HUES64 (cell line): ENCODE measurements around the gene RERGL.
"Not testable (repeated sequence)": the region's sequence is repeated elsewhere in the genome, so short reads cannot be mapped to it uniquely, and the experiment has no call there.

ENCODE experiments used
- H3K27ac ChIP-seq: 2 replicates; pipeline ENCODE4 v1.7.0; 2013; ENCODE audit warnings: low read depth, low read length, inconsistent platforms
- H3K27me3 ChIP-seq: 2 replicates; pipeline ENCODE4 v1.6.1; 2013; ENCODE audit warnings: mild to moderate bottlenecking, low read length; ENCODE audit not compliant: insufficient read depth
- H3K36me3 ChIP-seq: 2 replicates; pipeline ENCODE4 v1.6.1; 2013; ENCODE audit warnings: mild to moderate bottlenecking, low read length; ENCODE audit not compliant: insufficient read depth
- H3K4me1 ChIP-seq: 2 replicates; pipeline ENCODE4 v1.6.1; 2013; ENCODE audit warnings: mild to moderate bottlenecking, low read length, moderate library complexity; ENCODE audit not compliant: insufficient read depth
- H3K4me3 ChIP-seq: 2 replicates; pipeline ENCODE4 v1.5.1; 2013; ENCODE audit warnings: mild to moderate bottlenecking, low read length, moderate library complexity
- H3K9ac ChIP-seq: 2 replicates; pipeline ENCODE4 v1.6.1; 2013; ENCODE audit warnings: mild to moderate bottlenecking, low read depth, low read length
- H3K9me3 ChIP-seq: 2 replicates; pipeline ENCODE4 v1.6.1; 2013; ENCODE audit warnings: low read depth, low read length; ENCODE audit not compliant: insufficient read depth
- WGBS: fragments of 150-250, 120-280 bp; methylation state at CpG from one replicate; pipeline ENCODE4 v1.1.7; 2013; ENCODE audit warnings: missing lambda C conversion rate; 5-methylcytosine and 5-hydroxymethylcytosine counted together

The RERGL gene

DNA sequence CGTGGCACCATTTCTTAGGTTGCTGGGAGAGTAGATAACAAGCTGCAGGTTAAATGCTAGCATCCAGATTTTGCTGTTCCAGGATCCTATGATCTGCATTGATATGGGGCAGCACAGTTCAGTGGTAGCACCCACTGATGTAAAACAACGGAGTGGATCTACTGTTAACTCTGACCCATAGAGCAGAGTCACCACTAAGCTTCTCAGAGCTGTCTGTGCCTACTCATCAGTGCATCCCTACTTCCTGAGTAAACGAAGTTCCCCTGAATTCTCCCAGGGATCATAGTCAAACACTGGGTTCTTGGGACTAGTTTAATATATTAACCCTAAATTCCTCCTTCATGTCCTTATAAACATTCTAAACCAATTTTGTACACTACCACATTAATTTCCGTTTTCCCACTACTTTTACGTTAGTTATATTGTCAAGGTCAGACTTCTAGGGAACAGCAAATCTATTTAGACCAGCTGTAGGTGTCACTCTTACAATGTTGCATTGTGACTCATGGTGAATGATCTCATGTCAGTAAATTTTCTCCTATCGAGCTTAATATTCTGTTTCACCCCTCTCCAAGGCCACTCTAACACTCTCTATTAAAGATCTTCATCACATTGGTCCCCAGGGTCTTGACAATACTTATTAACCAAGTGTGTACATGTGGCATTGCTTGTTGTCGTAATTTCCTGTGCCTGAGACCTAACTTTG, 10.3 kb downstream of the RERGL start:
- no peak overlapping the region for H3K4me3 ChIP-seq
- H3K9me3 ChIP-seq: no peaks in the 10 kb centered on the region
- H3K9ac ChIP-seq: no peak overlapping the region
- 92% methylated on average over 7 of the region's 7 CpGs for WGBS
- H3K27me3 ChIP-seq: no peaks in the 10 kb centered on the region
- H3K36me3 ChIP-seq: no peaks in the 10 kb centered on the region
- no peaks in the 10 kb centered on the region for H3K4me1 ChIP-seq
- H3K27ac ChIP-seq: no peak overlapping the region

- Histone ChIP-seq H3K4me1 (peaks cover 8% of the 10 kb centered on the region; the same call in 1 of the 2 replicates), H3K4me3 (no peak overlapping the region), H3K9ac (no peak overlapping the region), H3K9me3 (no peaks in the 10 kb centered on the region), H3K27ac (no peak overlapping the region), H3K27me3 (no peaks in the 10 kb centered on the region), H3K36me3 (no peaks in the 10 kb centered on the region)
- WGBS: 54% methylated on average over 1 of the region's 3 CpGs
Observed at GRCh38 chr12:18074001-18074400, 16.0 kb downstream of the RERGL start.

DNA sequence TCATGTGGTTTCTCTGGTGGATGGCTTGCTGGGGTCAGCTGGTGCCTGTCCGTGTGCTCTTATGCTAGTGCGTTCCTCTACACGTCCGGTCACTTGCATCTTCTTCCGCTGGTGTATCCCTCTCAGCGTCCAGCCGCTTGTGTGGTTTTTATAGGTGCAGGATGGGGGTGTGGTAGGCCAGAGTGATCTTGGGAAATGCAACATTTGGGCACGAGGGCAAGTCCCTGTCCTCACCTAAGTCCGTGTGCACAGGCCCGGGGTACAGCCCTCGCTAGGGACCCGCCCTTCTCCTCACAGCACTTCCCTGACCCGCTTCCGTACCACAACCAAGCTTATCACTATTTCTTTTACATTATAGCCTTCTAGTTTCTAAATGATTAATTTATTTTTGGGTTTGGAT, 17.3 kb downstream of the RERGL start:
- no peaks in the 10 kb centered on the region for H3K36me3 ChIP-seq
- peaks cover 17% of the 10 kb centered on the region for H3K4me1 ChIP-seq
- no peak overlapping the region for H3K27ac ChIP-seq
- H3K27me3 ChIP-seq: no peaks in the 10 kb centered on the region
- H3K9me3 ChIP-seq: no peaks in the 10 kb centered on the region
- H3K9ac ChIP-seq: no peak overlapping the region
- no peak overlapping the region for H3K4me3 ChIP-seq
- 92% methylated on average over 14 of the region's 14 CpGs for WGBS

DNA sequence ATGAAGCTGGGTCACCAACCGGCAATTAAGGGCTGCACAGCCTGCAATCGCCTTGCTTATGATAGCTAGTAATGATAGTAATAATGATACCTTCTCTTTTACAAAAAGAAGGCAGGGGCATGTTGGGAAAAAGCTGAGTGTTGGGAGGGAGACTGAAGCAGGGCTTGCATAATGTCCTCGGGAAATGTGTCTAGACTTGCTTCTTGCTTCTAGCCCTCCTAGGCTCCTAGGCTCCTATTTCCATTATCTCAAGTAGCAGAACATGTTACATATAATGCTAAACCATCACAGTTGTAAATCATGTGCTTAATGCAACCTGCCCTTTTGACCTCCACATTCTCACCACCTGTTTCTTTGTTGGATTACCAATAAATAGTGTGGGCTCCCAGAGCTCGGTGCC, 18.7 kb downstream of the RERGL start:
- Histone ChIP-seq H3K27me3 (no peaks in the 10 kb centered on the region), H3K9me3 (no peaks in the 10 kb centered on the region), H3K9ac (no peak overlapping the region), H3K4me3 (no peak overlapping the region), H3K36me3 (no peaks in the 10 kb centered on the region), H3K4me1 (peaks cover 24% of the 10 kb centered on the region), H3K27ac (no peak overlapping the region)
- WGBS: 97% methylated on average over 4 of the region's 4 CpGs

- H3K4me1 ChIP-seq: peaks cover 16% of the 10 kb centered on the region
- H3K36me3 ChIP-seq: no peaks in the 10 kb centered on the region
- H3K27me3 ChIP-seq: no peaks in the 10 kb centered on the region
- no peak overlapping the region for H3K27ac ChIP-seq
- H3K9ac ChIP-seq: no peak overlapping the region
- H3K4me3 ChIP-seq: no peak overlapping the region
- WGBS: 60% methylated on average over 3 of the region's 3 CpGs
- H3K9me3 ChIP-seq: 0 out of 2 replicates have a peak, but pooled peaks cover 4% of the 10 kb centered on the region
Observed at GRCh38 chr12:18068355-18068754, 21.6 kb downstream of the RERGL start.

DNA sequence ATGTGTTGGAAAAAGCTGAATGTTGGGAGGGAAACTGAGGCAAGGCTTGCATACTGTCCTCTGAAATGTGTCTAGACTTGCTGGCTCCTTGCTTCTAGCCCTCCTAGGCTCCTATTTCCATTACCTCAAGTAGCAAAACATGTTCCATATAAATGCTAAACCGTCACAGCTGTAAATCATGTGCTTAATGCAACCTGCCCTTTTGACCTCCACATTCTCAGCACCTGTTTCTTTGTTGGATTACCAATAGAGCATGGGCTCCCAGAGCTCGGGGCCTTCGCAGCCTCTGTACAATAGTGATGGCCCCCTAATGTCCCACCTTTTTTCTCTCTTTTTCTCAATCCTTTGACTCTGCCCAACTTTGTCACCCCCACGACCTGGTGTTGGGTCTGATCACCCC, 23.3 kb downstream of the RERGL start:
- Histone ChIP-seq H3K27ac (no peak overlapping the region), H3K9ac (no peak overlapping the region), H3K4me3 (no peak overlapping the region), H3K36me3 (no peaks in the 10 kb centered on the region), H3K4me1 (peaks cover 16% of the 10 kb centered on the region), H3K9me3 (peaks cover 10% of the 10 kb centered on the region; the same call in 1 of the 2 replicates), H3K27me3 (no peaks in the 10 kb centered on the region)
- 87% methylated on average over 4 of the region's 4 CpGs for WGBS

GRCh38 chr12:18062867-18063266, 27.1 kb downstream of the RERGL start:
- peaks cover 13% of the 10 kb centered on the region; the same call in 1 of the 2 replicates for H3K9me3 ChIP-seq
- not testable (repeated sequence) for H3K4me1 ChIP-seq, H3K27me3 ChIP-seq, H3K27ac ChIP-seq, H3K9ac ChIP-seq, H3K36me3 ChIP-seq, H3K4me3 ChIP-seq
- WGBS: 88% methylated on average over 4 of the region's 4 CpGs

GRCh38 chr12:18057051-18057450, 32.9 kb downstream of the RERGL start:
- peaks cover 6% of the 10 kb centered on the region; the same call in 1 of the 2 replicates for H3K9me3 ChIP-seq
- H3K27ac ChIP-seq: no peak overlapping the region
- H3K27me3 ChIP-seq: no peaks in the 10 kb centered on the region
- no peaks in the 10 kb centered on the region for H3K4me1 ChIP-seq
- no peaks in the 10 kb centered on the region for H3K36me3 ChIP-seq
- H3K9ac ChIP-seq: no peak overlapping the region
- no peak overlapping the region for H3K4me3 ChIP-seq
- WGBS: 91% methylated on average over 1 of the region's 1 CpG

GRCh38 chr12:18054925-18055619, 34.9 kb downstream of the RERGL start:
- WGBS: 100% methylated on average over 1 of the region's 2 CpGs
- H3K4me1 ChIP-seq: no peaks in the 10 kb centered on the region
- H3K27ac ChIP-seq: no peak overlapping the region
- no peaks in the 10 kb centered on the region for H3K36me3 ChIP-seq
- no peak overlapping the region for H3K9ac ChIP-seq
- no peak overlapping the region for H3K4me3 ChIP-seq
- no peaks in the 10 kb centered on the region for H3K27me3 ChIP-seq
- H3K9me3 ChIP-seq: no peaks in the 10 kb centered on the region; the same call in 1 of the 2 replicates

DNA sequence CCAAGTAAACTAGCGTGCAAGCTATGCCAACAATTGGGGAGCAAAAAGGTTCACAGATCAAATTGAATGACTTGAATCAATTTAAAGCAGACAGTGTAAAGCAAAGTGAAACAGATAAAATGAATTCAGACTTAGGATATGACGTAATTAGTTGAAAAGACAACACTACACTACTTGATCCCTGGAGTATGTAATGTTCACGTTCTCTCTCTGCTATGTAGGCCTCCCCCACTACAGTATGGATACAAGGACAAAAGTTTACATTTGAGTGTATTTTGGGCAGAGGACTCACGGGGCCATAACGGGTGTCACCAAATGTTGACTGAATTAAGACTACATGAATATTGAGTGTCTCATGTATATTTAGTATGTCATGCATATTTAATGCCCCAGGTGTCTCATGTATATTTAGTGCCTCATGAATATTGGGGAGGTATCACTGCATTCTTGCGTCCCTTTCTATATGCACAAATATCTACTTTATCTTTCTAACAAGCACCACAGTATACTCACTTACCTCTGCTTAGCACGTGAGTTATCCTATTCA, 44.5 kb downstream of the RERGL start:
- no peaks in the 10 kb centered on the region for H3K27me3 ChIP-seq
- WGBS: 96% methylated on average over 7 of the region's 7 CpGs
- no peaks in the 10 kb centered on the region for H3K4me1 ChIP-seq
- no peak overlapping the region for H3K9ac ChIP-seq
- no peaks in the 10 kb centered on the region for H3K9me3 ChIP-seq
- no peak overlapping the region for H3K27ac ChIP-seq
- no peaks in the 10 kb centered on the region for H3K36me3 ChIP-seq
- no peak overlapping the region for H3K4me3 ChIP-seq

DNA sequence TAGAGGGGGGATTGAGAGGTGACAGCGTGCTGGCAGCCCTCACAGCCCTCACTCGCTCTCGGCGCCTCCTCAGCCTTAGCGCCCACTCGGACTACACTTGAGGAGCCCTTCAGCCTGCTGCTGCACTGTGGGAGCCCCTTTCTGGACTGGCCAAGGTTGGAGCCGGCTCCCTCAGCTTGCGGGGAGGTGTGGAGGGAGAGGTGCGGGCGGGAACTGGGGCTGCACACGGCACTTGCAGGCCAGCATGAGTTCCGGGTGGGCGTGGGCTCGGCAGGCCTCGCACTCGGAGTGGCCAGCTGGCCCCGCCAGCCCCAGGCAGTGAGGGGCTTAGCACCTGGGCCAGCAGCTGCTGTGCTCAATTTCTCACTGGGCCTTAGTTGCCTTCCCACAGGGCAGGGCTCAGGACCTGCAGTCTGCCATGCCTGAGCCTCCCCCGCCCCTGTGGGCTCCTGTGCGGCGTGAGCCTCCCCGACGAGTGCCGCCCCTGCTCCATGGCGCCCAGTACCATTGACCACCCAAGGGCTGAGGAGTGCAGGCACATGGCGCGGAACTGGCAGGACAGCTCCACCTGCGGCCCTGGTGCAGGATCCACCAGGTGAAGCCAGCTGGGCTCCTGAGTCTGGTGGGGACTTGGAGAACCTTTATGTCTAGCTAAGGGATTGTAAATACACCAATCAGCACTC, 49.8 kb downstream of the RERGL start:
- not testable (repeated sequence) for H3K27ac ChIP-seq, H3K4me3 ChIP-seq, H3K9me3 ChIP-seq, H3K4me1 ChIP-seq, H3K27me3 ChIP-seq, H3K9ac ChIP-seq, H3K36me3 ChIP-seq
- WGBS: 96% methylated on average over 27 of the region's 27 CpGs
